ENCODE results near the gene KIF12. TPM values are rescaled to one million over a fixed set of nuclear protein-coding genes. Genes with fewer than 3 reads are reported as not detected.

KIF12 gene
- total and polyA plus RNA-seq, 2 of the 13 experiments (the other 11 are each of a cell fraction or from before 2014, with no cell fraction given) = 1.8 to 12.5 TPM

- ChIA-PET CTCF (ENCODE audit: low intra/inter-chr PET ratio, low total read pairs) (interaction anchor here (1.7 to 3.2 kb wide), 4 partner anchors 27 to 162 kb away, joined by 7 to 63 read pairs (median 14); partner anchors contain the start of gene COL27A1), POLR2A (interaction anchor here (1.1 to 3.8 kb wide), 13 partner anchors 10 to 182 kb away, joined by 3 to 75 read pairs (median 11); partner anchors contain the start of genes AMBP, COL27A1 and KIF12)
- TF ChIP-seq MTA3 (CRISPR knock-in tag; IDR thresholded peaks at IDR 0.05) = no peak
- TF ChIP-seq ZNF609 (CRISPR knock-in tag; IDR thresholded peaks at IDR 0.05; ENCODE audit: borderline replicate concordance) = no peak
- TF ChIP-seq AHR (CRISPR knock-in tag; IDR thresholded peaks at IDR 0.05) = no peak
- TF ChIP-seq RNF219 (CRISPR knock-in tag; IDR thresholded peaks at IDR 0.05) = no peak
- no peak for TF ChIP-seq THRA (CRISPR knock-in tag; IDR thresholded peaks at IDR 0.05; ENCODE audit: borderline replicate concordance)
- no peak for TF ChIP-seq USF2 (IDR thresholded peaks at IDR 0.05; ENCODE audit: low read depth, low read length)
- no peak for TF ChIP-seq USF2 (CRISPR knock-in tag; IDR thresholded peaks at IDR 0.05; ENCODE audit: borderline replicate concordance)
- TF ChIP-seq PBX3 (CRISPR knock-in tag; IDR thresholded peaks at IDR 0.05; ENCODE audit: borderline replicate concordance) = no peak
- no peak for TF ChIP-seq DPF2 (CRISPR knock-in tag; IDR thresholded peaks at IDR 0.05; ENCODE audit: borderline replicate concordance, low read depth)
Observed at GRCh38 chr9:114109124-114109523, 10.0 kb upstream of the KIF12 start.

More at GRCh38 chr9:114109124-114109523, 10.0 kb upstream of the KIF12 start:
- H3K4me1 ChIP-seq (ENCODE audit: insufficient read depth, low read length) = peaks cover 60% of the 10 kb centered on the region
- H3K4me3 ChIP-seq (replicated peaks in 1 of 3; ENCODE audit: insufficient read depth in 1 of 3, low read depth in 2 of 3, low read length in 3 of 3) = peak overlapping the region in 1 of 3 experiments; percentile 65; a peak in 1 of 6 replicates
- intact Hi-C loops (cut with micrococcal nuclease; ENCODE audit: unreplicated experiment) (loop anchor here (2.0 to 5.0 kb wide), 3 partner anchors 63 to 182 kb away; no protein-coding TSS in a partner anchor), in situ Hi-C loops (cut with HindIII; ENCODE audit: extremely low pct_ligation_motif_present, low pct_unique_long_range_greater_than_20kb) (loop anchor here (5.0 kb wide), 1 partner anchor 33 kb away; no protein-coding TSS in a partner anchor)
- H3K9ac ChIP-seq (ENCODE audit: insufficient read depth, low read depth, low read length) = 0 out of 2 replicates have a peak overlapping the region, but pooled peaks have one; percentile 43
- ATAC-seq (no peak), FAIRE-seq (no peak), DNase-seq (ENCODE audit: low spot score) (no peak)
- peak overlapping the region; percentile 97 for H3K4me2 ChIP-seq (ENCODE audit: low read depth, low read length)
- no peaks in the 10 kb centered on the region for H4K20me1 ChIP-seq (ENCODE audit: insufficient read depth, low read length)
- H3K27me3 ChIP-seq (ENCODE audit: control insufficient read depth in 1 of 2, insufficient read depth in 2 of 2, low read length in 2 of 2) = no peaks in the 10 kb centered on the region
- no peaks in the 10 kb centered on the region for H3K9me3 ChIP-seq (ENCODE audit: low read length)
- no TSS peak for BruUV-seq (replicated peaks)
- H2AFZ ChIP-seq (ENCODE audit: low read length) = no peak overlapping the region
- H3K36me3 ChIP-seq (replicated peaks in 1 of 2; ENCODE audit: control insufficient read depth in 1 of 2, insufficient read depth in 2 of 2, low read length in 2 of 2) = no peaks in the 10 kb centered on the region
- WGBS (ENCODE audit: low lambda C conversion rate) = 74% methylated on average over 6 of the region's 6 CpGs
- H3K79me2 ChIP-seq (ENCODE audit: insufficient read depth, low read length) = no peaks in the 10 kb centered on the region
- no peak overlapping the region for H3K27ac ChIP-seq (ENCODE audit: extremely low read length, insufficient read depth, low read length)
